OCI-LY1 (cell line): ENCODE results near the gene EPB41.

Experiments used
- EZH2 ChIP-seq: fragments of 200-600 bp; sonication (generic), shearing (Covaris generic); IDR thresholded peaks from 2 replicates; pipeline ENCODE4 v1.8.0; 2017; ENCODE audit warnings: borderline replicate concordance, mixed run types, mild to moderate bottlenecking, antibody characterized with exemption, low read length, moderate library complexity, mixed read lengths
- TF ChIP-seq, protein P1 (sequence below): fragments of 200-600 bp; sonication (generic), shearing (Covaris generic); IDR thresholded peaks from 2 replicates; pipeline ENCODE4 v1.5.1; 2017; ENCODE audit warnings: mild to moderate bottlenecking, antibody characterized with exemption, low read length, moderate library complexity, mixed read lengths

GRCh38 chr1:28886731-28887418, 27.5 kb upstream of the EPB41 start:
- no peak for TF ChIP-seq EZH2
- TF ChIP-seq, protein P1, sequence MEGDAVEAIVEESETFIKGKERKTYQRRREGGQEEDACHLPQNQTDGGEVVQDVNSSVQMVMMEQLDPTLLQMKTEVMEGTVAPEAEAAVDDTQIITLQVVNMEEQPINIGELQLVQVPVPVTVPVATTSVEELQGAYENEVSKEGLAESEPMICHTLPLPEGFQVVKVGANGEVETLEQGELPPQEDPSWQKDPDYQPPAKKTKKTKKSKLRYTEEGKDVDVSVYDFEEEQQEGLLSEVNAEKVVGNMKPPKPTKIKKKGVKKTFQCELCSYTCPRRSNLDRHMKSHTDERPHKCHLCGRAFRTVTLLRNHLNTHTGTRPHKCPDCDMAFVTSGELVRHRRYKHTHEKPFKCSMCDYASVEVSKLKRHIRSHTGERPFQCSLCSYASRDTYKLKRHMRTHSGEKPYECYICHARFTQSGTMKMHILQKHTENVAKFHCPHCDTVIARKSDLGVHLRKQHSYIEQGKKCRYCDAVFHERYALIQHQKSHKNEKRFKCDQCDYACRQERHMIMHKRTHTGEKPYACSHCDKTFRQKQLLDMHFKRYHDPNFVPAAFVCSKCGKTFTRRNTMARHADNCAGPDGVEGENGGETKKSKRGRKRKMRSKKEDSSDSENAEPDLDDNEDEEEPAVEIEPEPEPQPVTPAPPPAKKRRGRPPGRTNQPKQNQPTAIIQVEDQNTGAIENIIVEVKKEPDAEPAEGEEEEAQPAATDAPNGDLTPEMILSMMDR = no peak
